OCI-LY7 (cell line): ENCODE results near the gene PSME3IP1.

Experiments
- CTCF ChIP-seq: fragments of 200-600 bp; sonication (generic); conservative IDR thresholded peaks from 2 replicates; pipeline ENCODE4 v1.5.1; 2014; ENCODE audit warnings: mild to moderate bottlenecking, antibody characterized with exemption, low read length, moderate library complexity, mixed read lengths
- EZH2phosphoT487 ChIP-seq: fragments of 200-600 bp; sonication (generic); IDR thresholded peaks from 2 replicates; pipeline ENCODE4 v1.6.1; 2018; ENCODE audit warnings: low read depth, borderline replicate concordance, mild to moderate bottlenecking, mixed run types, antibody characterized with exemption, low read length, moderate library complexity, mixed read lengths

- TF ChIP-seq CTCF (no peak), EZH2phosphoT487 (no peak)
Measured at GRCh38 chr16:57213462-57213861, 27.6 kb upstream of the PSME3IP1 start.
